Measurements from ENCODE around the gene CA6.
"Not testable (repeated sequence)": the region's sequence is repeated elsewhere in the genome, so short reads cannot be mapped to it uniquely, and the experiment has no call there.

CA6 gene

DNA sequence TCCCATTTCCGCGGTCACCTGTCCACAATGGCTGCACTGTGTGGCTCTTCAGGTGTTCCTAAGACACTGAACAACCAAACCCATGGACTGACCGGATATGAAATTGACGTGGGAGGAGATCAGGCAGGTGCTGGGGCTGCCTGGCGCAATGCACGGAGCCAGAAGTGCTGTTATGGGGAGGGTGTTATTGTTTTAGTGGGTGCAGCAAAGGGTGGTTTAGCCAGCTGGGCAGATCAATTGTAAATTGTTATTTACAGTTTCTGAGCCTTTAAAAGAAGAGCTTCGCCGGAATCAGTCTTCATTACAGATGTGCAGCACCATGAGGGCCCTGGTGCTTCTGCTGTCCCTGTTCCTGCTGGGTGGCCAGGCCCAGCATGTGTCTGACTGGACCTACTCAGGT lies at the start of gene CA6:
Gene CA6, plus strand, starts transcription at position 301 of the 400 bp plus-strand sequence. Its CDS starts 19 bp downstream, at position 320.
- DNase-seq (ENCODE audit: low read depth): no peak

DNA sequence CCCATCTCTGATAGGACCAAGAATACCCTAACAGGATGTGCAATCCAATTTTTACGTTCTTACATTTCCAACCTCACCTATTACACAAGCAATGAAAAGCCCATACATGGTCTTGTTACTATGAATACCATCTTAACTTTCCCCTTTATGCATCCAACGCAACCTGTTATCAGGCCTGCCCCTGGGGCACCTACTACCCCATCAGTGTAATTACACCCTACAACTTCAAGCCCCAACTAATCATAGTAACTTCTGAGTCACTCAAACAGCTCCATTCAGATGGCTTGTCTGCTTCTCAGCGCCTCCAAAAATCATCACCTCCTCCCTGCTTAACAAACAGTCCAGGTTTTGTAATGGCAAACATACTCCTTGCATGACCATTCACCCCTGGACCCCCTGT lies 48.9 kb upstream of the CA6 start:
- DNase-seq (ENCODE audit: low read depth): not testable (repeated sequence)

DNA sequence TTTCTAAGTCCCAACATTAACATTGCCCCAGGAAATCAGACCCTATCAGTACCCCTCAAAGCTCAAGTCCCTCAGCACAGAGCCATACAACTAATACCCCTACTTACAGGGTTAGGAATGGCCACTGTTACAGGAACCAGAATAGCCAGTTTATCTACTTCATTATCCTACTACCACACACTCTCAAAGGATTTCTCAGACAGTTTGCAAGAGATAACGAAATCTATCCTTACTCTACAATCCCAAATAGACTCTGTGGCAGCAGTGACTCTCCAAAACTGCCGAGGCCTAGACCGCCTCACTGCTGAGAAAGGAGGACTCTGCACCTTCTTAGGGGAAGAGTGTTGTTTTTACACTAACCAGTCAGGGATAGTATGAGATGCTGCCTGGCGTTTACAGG lies 48.2 kb upstream of the CA6 start:
- not testable (repeated sequence) for DNase-seq (ENCODE audit: low read depth)

DNA sequence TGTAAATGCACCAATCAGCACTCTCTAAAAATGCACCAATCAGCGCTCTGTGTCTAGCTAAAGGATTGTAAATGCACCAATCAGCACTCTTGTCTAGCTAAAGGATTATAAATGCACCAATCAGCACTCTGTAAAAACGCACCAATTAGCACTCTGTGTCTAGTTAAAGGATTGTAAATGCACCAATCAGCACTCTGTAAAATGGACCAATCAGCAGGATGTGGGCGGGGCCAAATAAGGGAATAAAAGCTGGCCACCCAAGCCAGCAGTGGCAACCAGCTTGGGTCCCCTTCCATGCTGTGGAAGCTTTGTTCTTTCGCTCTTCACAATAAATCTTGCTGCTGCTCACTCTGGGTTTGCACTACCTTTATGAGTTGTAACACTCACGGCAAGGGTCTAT lies 47.2 kb upstream of the CA6 start:
- DNase-seq (ENCODE audit: low read depth): not testable (repeated sequence)

DNA sequence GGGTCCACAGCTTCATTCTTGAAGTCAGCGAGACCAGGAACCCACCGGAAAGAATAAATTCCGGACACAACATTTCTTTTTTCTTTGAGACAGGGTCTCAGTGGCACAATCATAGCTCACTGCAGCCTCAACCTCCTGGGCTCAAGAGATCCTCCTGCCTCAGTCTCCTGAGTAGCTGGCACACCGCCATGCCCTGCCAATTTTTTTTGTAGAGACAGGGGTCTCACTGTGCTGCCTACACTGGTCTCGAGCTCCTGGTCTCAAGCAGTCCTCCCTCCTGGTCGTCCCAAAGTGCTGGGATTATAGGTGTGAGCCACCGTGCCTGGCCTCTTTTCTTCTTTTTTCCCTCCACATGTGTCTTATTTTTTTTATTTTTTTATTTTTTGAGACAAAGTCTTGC lies 46.6 kb upstream of the CA6 start:
- DNase-seq (ENCODE audit: low read depth): no peak

DNA sequence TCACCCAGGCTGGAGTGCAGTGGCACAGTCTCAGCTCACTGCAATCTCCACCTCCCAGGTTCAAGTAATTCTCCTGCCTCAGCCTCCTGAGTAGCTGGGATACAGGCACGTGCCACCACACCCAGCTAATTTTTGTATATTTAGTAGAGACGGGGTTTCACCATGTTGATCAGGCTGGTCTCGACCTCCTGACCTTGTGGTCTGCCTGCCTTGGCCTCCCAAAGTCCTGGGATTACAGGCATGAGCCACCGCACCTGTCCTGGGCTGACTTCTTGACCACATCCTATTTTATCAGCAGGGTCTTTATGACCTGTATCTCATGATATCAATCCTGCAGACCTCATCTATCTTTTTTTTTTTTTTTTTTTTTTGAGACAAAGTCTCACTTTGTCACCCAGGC lies 45.0 kb upstream of the CA6 start:
- not testable (repeated sequence) for DNase-seq (ENCODE audit: low read depth)

DNA sequence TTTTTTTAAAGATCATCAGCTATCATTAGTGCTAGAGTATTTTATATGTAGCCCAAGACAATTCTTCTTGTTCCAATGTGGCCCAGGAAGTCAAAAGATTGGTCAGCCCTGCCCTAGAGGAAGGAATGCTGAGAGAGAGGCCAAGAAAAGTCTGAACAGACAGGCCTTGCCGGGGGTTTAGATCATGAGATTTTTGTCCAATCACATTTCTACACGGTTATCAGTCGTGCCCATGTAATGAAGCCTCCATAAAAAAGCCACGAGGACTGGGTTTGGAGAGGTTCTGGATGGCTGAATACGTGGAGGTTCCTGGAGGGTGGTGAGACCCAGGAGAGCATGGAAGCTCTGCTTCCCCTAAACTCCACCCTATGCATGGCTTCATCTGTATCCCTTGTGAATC lies 42.9 kb upstream of the CA6 start:
- DNase-seq (ENCODE audit: low read depth): no peak

DNA sequence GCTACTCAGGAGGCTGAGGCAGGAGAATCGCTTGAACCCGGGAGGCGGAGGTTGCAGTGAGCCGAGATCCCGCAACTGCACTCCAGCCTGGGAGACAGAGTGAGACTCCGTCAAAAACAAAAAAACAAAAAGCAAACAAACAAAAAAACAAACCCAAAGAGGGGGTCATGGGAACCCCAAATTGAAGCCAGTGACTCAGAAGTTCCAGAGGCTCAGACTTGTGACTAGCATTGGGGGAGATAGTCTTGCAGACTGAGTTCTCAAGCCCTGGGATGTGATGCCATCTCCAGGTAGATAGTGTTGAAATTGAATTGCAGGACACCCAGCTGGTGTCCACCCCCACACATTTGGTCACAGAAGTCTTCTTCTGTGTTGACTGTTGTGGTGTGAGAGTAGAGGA lies 42.3 kb upstream of the CA6 start:
- peak; percentile 23 for DNase-seq (ENCODE audit: low read depth)

DNA sequence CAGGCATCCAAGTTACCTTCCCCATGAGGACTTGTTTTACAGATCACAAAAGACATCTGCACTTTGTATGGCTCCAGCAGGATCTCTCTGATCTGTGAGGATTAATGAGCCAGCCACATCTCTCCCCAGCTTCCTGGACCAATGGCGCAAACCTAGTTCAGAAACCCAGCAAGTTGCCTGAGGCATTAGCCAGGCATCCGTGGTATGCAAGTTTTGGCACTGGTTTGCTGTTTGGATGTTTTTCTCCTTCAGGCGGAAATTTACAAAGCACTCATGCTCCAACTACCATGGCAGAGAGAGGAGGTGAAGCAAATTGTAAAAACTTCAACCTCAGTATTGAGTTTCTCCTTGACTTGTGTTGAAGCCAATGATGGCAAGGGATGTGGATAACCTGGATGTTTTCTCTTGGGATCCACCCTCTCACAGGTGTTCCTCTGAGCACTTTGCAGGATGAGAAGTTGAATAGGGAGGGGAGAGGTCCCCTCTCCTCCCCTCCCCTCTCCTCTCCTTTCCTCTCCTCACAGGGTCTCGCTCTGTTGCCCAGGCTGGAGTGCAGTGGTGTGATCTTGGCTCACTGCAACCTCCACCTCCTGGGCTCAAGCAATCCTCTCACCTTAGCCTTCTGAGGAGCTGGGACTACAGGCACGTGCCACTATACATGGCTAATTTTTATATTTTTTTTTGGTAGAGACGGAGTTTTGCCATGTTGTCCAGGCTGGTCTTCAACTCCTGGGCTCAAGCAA lies 41.6 kb upstream of the CA6 start:
- peak; percentile 92 for DNase-seq (ENCODE audit: low read depth)

DNA sequence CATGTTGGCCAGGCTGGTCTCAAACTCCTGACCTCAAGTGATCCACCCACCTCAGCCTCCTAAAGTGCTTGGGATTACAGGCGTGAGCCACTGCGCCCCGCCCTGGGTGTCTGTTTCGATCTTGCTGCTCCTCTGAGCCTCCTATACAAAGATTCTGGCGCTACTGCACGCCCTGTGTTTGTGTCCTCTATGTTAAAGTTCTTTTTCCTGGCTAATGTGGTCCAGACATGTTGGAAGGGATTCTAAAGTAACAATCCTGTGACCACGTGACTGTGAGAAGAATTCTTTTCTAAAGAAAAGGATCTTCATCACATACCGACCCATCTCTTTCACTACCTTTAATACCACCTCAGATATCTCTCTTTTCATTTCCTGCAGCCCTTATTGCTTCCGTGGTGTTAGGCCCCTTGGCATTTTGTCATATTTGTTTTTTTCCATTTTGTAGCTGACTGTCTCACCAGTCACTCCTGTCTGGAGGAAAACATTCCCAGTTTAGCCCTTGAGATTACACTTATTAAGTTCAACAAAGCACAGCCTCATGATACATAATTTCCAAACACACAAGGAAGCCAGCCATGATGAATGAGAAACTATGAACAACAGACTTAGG lies 40.0 kb upstream of the CA6 start:
- DNase-seq (ENCODE audit: low read depth): peak; percentile 72

DNA sequence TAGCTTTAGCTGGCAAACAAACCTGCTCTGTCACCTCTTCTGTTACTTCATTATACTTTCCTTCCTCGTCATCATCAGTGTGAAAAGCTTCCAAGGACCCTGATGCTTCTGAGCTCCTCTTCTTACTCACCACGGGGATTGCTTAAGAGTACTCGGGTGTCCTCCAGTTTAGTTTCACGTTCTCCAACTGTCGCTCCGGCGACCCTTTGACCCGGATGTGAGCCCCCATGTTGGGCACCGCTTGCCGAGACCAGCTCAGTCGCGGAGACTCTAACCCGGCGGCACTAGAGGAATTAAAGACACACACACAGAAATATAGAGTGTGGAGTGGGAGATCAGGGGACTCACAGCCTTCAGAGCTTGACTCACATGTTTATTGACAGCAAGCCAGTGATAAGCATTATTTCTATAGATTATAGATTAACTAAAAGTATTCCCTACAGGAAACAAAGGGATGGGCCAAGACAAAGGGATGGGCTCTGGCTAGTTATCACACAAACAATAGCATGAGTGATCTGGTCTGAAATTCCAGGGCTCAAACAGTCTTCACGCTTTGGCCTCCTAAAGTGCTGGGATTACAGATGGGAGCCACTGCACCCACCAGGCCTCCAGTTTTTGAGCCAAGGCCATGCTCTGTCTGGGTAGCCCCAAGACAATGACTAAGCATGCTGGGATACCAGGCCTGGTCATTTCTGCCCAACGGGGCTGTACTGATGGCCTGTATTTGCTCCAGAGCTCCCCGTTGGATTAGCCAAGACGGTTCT lies 37.1 kb upstream of the CA6 start:
- no peak for DNase-seq (ENCODE audit: low read depth)

DNA sequence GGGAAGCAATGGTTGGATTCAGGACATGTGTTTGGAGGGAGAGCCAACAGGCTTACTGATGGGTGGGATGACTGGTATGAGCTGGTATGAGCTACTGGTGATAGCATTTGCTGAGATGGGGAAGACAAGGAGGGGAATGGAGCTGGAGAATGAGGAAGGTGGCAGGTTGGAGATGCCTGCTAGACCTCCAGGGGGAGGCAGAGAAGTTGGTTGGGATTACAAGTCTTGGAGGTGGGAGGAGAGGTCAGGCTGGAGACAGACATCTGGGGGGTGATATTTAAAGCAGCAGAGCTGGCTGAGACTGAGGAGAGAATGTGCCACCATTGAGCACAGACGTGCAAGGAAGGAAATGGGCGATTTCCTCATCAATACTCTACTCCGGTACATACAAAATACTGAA lies 35.3 kb upstream of the CA6 start:
- no peak for DNase-seq (ENCODE audit: low read depth)

DNA sequence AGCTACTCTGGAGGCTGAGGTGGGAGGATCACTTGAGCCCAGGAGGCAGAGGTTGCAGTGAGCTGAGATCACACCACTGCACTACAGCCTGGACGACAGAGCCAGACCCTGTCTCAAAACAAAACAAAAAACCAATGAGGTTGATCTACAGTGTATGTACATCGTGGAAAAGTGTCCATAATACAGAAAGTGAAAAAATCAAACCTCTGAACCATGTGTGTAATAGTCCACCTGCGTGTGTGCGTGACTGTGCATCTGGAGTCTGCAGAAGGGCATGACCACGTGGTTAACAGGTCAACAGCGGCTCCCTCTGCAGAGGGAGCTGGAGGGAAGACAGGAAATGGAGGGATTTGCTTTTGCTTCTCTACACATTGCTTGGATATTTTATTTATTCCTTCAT lies 34.8 kb upstream of the CA6 start:
- DNase-seq (ENCODE audit: low read depth): no peak

DNA sequence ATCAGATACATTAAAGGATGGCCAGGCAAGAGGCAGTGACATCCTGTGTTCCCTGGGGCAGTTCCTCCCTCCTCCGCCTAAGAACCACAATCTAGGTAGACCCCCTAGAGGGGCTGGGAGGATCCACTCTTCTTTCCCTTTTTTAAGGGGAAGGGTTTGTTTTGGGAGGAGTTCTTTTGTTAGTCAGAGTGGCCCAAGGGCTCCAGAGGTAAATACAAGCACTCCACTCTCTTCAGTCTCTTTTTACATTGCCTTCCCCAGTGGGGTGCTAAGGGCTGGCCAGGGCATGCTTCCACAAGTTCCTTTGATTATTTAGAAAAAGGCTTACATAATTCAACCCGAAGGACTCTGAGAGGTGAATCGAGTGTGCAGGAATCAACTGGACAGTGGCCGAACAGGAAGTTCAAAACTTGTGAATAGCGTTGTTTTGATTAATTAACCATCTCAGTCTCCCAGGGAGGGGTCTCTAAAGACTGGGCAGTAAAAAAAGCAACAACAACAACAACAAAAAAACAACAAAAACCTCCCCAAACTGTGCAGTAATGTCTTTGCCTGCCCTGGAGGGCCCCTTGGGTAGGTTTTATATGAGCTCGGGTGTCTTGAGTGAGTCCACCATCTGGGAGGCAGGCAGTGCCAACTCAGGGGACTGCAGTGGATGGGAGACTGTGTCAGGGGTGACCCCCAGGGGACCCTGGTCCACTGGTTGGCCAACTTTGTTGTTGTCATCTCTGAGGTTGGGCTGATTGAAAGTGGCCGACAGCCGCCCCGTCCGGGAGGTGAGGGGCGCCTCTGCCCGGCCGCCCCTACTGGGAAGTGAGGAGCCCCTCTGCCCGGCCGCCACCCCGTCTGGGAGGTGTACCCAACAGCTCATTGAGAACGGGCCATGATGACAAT lies 34.0 kb upstream of the CA6 start:
- DNase-seq (ENCODE audit: low read depth): no peak

DNA sequence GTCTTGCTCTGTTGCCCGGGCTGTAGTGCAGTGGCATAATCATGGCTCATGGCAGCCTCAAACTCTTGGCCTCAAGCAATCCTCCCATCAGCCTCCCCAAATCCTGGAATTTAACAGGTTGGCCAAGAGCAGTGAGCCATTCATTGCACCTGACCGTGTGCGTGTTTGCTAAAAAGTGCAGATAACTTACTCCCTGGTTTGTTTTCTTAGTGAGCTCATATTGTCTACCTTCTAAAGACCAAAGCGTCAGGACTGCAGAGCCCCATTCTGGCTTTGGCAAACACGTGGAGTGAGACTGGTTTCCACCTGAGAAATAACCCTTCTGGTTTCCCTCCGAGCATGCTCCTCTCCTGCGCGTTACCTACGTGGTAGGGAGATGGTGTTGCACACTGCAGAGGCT lies 32.2 kb upstream of the CA6 start:
- no peak for DNase-seq (ENCODE audit: low read depth)

DNA sequence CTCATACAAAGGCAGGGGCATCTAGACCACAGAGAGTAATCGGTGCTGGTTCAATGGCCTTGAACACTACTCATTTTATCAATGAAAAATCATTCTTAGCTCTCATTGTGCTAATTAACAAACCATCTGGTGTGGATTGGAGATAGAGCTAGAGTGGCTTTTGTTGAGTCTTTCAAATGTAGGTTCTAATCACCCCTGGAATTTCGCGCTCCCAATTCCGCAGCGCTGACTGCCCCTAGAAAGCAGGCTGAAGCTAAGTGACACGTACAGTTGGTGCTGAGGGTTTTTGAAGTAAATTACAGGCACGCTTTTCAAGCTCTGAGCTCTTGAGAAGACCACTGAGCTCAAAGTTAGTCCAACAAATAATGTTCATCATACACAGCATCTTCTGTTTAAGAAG lies 31.2 kb upstream of the CA6 start:
- no peak for DNase-seq (ENCODE audit: low read depth)

DNA sequence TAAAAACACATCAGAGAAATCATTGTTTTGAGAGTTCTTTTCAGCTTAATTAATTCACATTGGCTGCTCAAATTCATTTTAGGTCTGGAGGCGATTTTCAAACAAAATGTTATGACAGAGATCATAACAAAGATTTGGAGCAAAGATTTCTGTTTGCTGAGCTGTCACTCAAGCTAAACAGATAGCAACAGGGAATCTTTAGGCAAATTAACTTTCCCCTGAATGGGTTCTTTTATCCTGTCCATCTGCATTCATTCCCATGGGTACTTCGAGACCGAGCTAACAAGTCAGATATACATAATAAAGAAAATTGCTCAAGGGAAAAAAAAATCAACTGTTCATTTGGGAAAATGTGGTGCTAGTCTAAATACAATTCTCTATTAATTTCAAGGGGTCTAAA lies 30.2 kb upstream of the CA6 start:
- DNase-seq (ENCODE audit: low read depth): no peak

DNA sequence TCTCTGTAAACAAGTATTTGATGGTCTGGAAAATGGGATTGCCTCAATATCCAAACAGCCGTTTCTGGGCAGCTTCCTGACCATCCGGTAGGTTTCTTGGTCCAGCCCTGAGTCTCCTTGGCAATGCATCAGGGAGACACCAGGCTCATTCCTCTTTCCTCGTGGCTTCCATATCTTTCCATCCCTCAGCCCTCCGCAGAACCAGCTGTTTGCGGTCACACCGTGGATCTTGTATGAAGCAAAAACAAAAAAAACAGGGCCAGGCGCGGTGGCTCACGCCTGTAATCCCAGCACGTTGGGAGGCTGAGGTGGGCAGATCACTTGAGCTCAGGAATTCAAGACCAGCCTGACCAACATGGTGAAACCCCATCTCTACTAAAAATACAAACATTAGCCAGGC lies 28.1 kb upstream of the CA6 start:
- not testable (repeated sequence) for DNase-seq (ENCODE audit: low read depth)

DNA sequence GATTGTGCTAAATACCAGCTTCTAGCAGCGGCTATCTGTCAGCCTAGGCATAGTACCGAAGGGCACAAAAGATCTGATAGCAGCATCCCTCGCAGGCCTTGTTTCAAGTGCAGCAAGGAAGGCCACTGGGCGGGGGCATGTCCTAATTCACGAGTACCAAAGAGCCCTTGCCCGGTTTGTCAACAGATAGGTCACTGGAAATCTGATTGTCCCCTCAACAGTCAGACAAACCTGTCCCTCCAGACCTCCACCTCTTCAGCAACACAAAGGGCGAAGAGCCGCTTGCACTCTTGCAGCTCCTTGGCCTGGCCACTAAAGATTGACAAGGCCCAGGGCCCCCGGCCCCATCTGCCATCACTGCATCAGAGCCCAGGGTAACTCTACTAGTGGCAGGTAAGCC lies 22.7 kb upstream of the CA6 start:
- DNase-seq (ENCODE audit: low read depth): no peak

DNA sequence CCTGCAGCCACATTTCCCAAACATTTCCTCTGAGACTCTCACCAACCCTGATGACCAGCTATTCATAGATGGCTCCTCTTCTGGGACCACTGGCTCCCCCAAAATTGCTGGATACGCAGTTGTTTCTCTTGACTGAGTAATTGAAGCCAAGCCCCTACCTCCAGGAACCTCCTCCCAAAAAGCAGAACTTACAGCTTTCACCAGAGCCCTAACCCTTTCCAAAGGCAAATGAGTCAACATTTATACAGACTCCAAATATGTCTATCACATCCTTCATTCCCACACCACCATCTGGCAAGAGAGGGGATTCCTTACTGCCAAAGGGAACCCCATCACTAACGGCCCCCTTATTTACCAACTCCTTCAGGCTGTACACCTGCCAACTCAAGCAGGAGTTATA lies 20.3 kb upstream of the CA6 start:
- DNase-seq (ENCODE audit: low read depth): no peak

DNA sequence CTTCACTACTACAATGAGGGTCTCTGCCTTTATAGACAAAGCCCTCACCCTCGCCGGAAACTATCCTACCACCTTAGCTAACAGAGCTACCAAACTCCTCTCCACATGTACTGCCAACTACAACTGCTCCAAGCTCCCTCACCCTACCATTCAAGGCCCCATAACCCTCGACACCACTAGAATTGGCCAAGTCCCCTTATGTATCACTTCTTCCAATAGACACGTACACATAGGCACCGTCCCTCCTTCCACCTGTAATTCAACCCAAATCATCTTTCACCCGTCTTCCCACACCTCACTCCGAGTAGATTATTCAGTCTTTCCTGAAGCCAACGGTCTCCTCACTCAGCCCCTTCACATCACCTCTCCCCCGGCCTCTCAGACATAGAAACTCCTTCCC lies 19.7 kb upstream of the CA6 start:
- DNase-seq (ENCODE audit: low read depth): no peak

Measured in fibroblast of the conjunctiva (primary cell).